Limb (tissue), 2 donors: ENCODE measurements around the gene HYAL4.
"Not testable (repeated sequence)": the region's sequence is repeated elsewhere in the genome, so short reads cannot be mapped to it uniquely, and the experiment has no call there.

Experiments used
- DNase-seq, 2 donors: peaks; one replicate each; pipeline ENCODE4 v3.0.0-alpha.2; 2016; ENCODE audit errors: extremely low spot score in 2 of 2

The HYAL4 gene

GRCh38 chr7:123846217-123846891 lies 1.4 kb downstream of the HYAL4 start:
- no peak for DNase-seq

- DNase-seq, result no peak
These were observed 2.9 kb downstream of the HYAL4 start for GRCh38 chr7:123847868-123848267.

- no peak for DNase-seq
These were observed 4.9 kb downstream of the HYAL4 start for GRCh38 chr7:123849855-123850254.

- DNase-seq, result not testable (repeated sequence)
These were observed 6.4 kb downstream of the HYAL4 start for GRCh38 chr7:123851404-123851803.

- not testable (repeated sequence) for DNase-seq
These were observed 9.3 kb downstream of the HYAL4 start for GRCh38 chr7:123854291-123854690.

- DNase-seq, result not testable (repeated sequence)
These were observed 11.5 kb downstream of the HYAL4 start for GRCh38 chr7:123856428-123856827.

GRCh38 chr7:123860848-123861247 lies 15.9 kb downstream of the HYAL4 start:
- DNase-seq, result no peak

GRCh38 chr7:123862775-123863174 lies 17.8 kb downstream of the HYAL4 start:
- DNase-seq, result no peak

- no peak for DNase-seq
These were observed 18.5 kb downstream of the HYAL4 start for GRCh38 chr7:123863461-123863860.

GRCh38 chr7:123864012-123864411 lies 19.0 kb downstream of the HYAL4 start:
- DNase-seq, result no peak

GRCh38 chr7:123864436-123864835 lies 19.5 kb downstream of the HYAL4 start:
- no peak for DNase-seq

GRCh38 chr7:123864966-123865365 lies 20.0 kb downstream of the HYAL4 start:
- no peak for DNase-seq

GRCh38 chr7:123865517-123866117 lies 20.6 kb downstream of the HYAL4 start:
- peak in 1 of 2 donors; percentile 71 for DNase-seq

GRCh38 chr7:123867225-123867624 lies 22.3 kb downstream of the HYAL4 start:
- no peak for DNase-seq

GRCh38 chr7:123871998-123872867 lies 27.3 kb downstream of the HYAL4 start:
- DNase-seq, result peak in 1 of 2 donors; percentile 47

GRCh38 chr7:123872908-123873307 lies 27.9 kb downstream of the HYAL4 start:
- no peak for DNase-seq

- no peak for DNase-seq
These were observed 31.7 kb downstream of the HYAL4 start for GRCh38 chr7:123876557-123877256.

GRCh38 chr7:123879628-123880027 lies 34.7 kb downstream of the HYAL4 start:
- no peak for DNase-seq

GRCh38 chr7:123881300-123881699 lies 36.3 kb downstream of the HYAL4 start:
- no peak for DNase-seq

- no peak for DNase-seq
These were observed 38.2 kb downstream of the HYAL4 start for GRCh38 chr7:123883154-123883553.

GRCh38 chr7:123888192-123888591 lies 43.2 kb downstream of the HYAL4 start:
- no peak for DNase-seq

- not testable (repeated sequence) for DNase-seq
These were observed 49.8 kb downstream of the HYAL4 start for GRCh38 chr7:123894753-123895152.
